Measurements from ENCODE around the gene ZNF652.

Gene ZNF652

DNA sequence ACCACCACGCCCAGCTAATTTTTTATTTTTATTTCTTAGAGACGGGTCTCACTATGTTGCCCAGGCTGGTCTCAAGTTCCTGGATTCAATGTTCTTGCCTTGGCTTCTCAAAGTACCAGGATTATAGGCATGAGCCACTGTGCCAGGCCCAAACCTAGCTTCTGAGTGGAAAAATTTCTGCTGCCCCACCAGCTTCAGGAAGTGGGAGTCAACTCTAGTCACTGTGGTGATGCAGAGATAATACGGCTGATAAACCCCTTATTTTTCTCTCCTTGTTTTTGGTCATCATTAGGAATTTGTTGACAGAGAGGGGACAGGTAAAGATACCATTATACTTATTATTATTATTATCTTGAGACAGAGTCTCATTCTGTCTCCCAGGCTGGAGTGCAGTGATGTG, 103.7 kb downstream of the ZNF652 start:
- DNase-seq = no peak

DNA sequence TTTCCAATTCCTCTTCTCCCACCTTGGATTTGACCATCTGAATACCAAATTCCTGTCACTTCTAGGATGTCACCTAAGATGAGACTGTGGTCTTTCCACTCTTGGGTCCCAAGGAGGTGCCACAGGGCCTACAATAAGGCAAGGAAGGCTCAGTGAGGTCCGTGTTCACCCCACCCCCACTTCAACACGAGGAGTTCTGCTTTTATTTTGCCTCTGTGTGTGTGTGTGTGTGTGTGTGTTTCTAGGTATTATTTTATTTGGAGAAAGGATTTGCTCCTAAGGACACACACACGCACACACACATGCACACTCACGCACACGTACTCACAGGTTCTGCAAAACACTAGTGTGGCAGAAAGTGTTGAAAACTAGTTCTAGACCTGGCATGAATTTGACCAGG, 106.9 kb downstream of the ZNF652 start:
- DNase-seq = no peak

DNA sequence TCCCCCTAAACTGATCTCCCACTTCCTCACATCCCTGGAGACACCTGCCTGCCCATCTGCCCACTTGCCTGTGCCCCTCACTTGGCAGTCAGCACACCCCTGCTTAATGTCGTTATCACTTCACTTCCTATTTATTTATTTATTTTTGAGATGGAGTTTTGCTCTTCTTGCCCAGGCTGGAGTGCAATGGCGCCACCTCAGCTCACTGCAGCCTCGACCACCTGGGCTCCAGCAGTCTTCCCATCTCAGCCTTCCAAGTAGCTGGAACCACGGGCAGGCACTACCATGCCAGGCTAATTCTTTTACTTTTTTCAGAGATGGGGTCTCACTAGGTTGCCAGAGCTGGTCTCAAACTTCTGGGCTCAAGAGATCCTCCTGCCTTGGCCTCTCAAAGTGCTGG, 108.0 kb downstream of the ZNF652 start:
- DNase-seq = no peak

DNA sequence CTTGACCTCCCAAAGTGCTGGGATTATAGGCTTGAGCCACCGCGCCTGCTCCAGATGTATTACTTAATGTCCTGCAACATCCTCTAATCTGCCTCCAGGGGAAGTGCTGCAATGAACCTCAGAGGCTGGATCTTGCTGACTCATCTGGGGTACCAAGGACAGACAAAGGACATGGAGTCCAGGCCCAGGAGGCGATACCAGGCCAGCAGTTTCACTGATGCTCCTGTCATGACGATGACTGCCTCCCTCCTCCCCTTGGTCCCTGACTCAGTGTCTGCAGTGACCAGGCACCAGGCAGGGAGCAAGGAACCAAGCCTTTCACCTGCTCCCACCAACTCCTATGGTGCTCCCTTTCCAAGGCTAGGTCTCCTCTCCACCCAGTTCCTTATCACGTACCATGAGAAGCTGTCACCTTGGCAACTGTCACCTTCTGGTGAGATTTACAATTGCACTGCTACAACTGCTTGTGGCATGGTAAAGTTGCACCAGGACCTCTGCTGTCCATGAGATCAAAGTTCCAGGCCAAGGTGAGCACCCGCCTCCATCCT, 109.8 kb downstream of the ZNF652 start:
- peak; percentile 40 for DNase-seq

DNA sequence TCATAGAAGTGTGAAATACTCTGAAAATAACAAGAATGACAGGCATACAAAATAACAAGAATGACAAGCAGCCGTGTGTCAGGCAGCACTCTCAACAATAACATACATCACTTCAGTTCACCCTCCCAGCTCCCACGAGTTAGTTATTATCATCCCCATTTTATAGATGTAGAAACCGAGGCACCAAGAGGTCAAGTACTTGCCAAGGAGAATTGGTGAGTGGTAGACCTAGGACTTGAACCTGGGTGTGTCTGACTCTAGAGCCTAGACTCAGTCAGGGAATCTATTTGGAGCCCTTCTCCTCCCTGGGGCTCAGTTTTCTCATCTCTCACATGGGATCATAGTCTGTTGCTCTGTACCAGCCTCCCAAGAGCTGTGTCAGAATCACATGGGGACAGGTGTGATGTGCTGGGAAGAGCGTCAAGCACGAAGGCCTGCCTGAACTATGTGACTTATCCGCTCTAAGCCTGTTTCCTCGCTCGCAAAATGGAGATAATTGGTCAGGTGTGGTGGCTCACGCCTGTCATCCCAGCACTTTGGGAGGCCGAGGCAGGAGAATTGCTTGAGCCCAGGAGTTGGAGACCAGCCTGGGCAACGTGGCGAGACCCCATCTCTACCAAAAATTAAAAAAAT, 112.0 kb downstream of the ZNF652 start:
- no peak for DNase-seq

DNA sequence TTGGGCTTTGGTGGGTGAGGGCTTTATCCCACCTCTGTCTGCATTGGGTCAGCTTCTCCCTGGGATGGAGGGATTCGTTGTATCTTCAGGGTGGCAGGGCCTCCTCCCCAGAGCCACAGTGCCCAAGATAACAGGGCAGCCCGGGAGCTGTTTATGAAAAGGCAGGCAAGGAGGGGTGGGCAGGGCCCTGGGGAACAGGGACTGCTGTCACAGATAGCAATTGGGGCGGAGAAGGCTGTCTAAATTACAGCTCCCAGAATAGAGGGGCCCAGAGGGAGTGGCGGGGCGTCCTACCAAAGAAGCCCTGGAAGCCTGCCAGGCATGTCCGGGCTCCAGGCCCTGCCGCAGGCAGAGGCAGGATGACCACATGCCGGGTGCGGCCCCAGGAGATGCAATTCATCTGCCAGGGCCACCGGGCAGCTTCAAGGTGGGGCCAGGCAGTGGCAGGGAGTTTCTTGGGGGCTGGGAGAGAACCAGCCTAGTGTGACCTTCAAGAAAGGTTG, 112.7 kb downstream of the ZNF652 start:
- no peak for DNase-seq

DNA sequence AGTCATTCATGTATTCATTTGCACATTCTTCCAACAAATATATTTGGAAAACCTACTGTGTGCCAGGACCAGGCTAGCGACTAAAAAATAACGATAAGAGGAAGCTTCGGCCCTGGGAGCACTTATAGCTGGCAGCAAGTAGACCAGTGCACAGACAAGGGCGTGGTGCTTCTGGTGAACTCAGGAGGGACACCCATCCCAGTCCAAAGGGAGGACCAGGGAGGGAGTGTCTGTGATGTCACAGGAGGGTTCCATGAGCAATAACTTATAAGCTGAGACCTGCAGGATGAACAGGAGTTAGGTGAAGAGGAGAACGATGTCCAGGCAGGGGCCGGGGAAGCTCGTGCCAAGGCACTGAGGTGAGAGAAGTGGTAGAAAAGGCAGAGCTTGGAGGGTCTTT, 114.1 kb downstream of the ZNF652 start:
- no peak for DNase-seq

DNA sequence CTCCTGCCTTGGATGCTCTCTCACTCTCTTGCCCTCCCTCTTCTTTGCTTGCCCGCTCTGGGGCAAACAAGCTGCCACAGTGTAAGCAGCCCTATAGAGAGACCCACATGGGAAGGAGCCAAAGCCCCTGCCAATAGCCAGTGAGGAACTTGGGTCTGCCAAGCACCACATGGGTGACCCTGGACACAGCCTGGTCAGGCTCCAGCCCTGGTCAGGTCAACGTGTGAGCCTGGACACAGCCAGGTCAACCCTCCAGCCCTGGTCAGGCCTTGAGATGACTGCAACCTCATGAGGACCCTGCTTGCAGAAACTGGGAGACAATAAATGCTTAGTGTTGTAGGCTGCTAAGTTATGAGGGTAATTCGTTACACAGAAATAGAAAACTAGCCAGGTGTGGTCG, 117.2 kb downstream of the ZNF652 start:
- no peak for DNase-seq
